ENCODE measurements around the gene ZNF385D.

DNA sequence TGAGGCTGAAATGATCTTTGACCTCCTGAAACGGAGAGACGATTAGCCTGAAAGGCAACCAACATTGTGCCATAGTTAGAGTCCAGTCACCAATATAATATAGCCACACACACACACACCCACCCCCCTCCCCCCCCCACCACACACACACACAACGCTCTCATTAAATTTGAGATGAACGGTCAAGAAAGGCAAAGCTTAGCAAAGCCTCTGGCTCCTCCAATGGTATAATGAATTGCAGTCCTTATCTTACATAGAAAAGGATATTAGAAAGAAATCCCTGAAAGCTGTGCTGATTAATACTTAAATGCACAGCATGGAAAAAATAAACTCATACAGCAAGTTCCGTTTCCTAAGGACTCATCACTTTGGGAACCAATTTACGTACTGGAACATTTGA, 876 bp upstream of the ZNF385D start:
- no peak for TF ChIP-seq POLR2A (IDR thresholded peaks at IDR 0.05)
- TF ChIP-seq, protein P1, sequence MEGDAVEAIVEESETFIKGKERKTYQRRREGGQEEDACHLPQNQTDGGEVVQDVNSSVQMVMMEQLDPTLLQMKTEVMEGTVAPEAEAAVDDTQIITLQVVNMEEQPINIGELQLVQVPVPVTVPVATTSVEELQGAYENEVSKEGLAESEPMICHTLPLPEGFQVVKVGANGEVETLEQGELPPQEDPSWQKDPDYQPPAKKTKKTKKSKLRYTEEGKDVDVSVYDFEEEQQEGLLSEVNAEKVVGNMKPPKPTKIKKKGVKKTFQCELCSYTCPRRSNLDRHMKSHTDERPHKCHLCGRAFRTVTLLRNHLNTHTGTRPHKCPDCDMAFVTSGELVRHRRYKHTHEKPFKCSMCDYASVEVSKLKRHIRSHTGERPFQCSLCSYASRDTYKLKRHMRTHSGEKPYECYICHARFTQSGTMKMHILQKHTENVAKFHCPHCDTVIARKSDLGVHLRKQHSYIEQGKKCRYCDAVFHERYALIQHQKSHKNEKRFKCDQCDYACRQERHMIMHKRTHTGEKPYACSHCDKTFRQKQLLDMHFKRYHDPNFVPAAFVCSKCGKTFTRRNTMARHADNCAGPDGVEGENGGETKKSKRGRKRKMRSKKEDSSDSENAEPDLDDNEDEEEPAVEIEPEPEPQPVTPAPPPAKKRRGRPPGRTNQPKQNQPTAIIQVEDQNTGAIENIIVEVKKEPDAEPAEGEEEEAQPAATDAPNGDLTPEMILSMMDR (IDR thresholded peaks at IDR 0.05) = no peak

Measured in right lobe of liver (tissue), 4 donors.